ENCODE measurements around the gene CFAP43.

Gene CFAP43

DNA sequence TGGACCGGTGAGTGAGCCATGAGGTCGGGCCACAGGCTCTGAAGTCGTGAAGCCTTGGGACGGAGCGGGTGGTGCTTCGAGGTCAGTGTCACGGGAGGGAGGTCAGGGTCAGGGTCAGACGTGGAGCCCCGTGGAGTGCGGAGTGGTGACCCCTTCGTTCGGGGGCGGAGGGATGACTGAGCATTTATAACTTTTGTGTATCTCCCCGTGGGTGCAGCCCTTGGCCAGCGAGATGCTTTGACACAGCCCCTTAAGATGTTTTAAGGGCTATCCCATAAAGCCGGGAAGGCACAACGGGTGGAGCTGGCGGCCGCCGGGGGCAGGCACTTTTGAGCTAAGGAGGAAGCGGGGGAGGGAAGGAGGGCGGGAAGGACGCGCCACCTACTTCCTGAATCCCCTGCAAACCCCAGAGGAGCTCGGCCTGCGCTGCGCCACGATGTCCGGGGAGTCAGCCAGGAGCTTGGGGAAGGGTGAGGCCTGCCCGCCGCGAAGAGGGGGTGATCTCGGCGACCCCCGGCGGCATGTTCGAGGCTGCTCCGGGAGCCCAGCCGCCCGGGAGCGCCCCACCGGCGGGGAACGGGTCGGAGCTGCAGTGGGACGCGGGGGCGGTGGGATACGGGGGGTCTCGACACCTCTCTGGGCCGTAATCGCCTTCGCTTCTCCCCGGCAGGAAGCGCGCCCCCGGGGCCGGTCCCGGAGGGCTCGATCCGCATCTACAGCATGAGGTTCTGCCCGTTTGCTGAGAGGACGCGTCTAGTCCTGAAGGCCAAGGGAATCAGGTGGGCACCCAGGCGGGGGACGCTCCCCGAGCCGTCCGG, 22.5 kb upstream of the CFAP43 start, which contains the start of gene GSTO1:
Gene GSTO1, plus strand, starts transcription at position 400 of the 818 bp plus-strand sequence. Its CDS starts 37 bp downstream, at position 437.
- H3K9ac ChIP-seq = peak within 1 kb of the TSS; percentile 93
- peaks cover 25% of the 10 kb centered on the region for H3K4me1 ChIP-seq (ENCODE audit: low read depth, poor library complexity, severe bottlenecking)
- H3K27ac ChIP-seq = peak within 1 kb of the TSS; percentile 71
- H2AFZ ChIP-seq (ENCODE audit: low read depth) = peak within 1 kb of the TSS; percentile 98
- H4K20me1 ChIP-seq (ENCODE audit: insufficient read depth) = no peaks in the 10 kb centered on the region
- H3K79me2 ChIP-seq (ENCODE audit: insufficient read depth, low read depth) = peaks cover 20% of the 10 kb centered on the region; the same call in 1 of the 2 replicates
- no peaks in the 10 kb centered on the region for H3K36me3 ChIP-seq (ENCODE audit: insufficient read depth)
- peak within 1 kb of the TSS; percentile 92 for H3K4me2 ChIP-seq
- H3K4me3 ChIP-seq (IDR thresholded peaks at IDR 0.05; ENCODE audit: insufficient read depth, low read depth, low read length) = peak within 1 kb of the TSS; percentile 41
- H3K27me3 ChIP-seq (ENCODE audit: insufficient read depth, low read depth) = no peaks in the 10 kb centered on the region
- TF ChIP-seq, protein P1, sequence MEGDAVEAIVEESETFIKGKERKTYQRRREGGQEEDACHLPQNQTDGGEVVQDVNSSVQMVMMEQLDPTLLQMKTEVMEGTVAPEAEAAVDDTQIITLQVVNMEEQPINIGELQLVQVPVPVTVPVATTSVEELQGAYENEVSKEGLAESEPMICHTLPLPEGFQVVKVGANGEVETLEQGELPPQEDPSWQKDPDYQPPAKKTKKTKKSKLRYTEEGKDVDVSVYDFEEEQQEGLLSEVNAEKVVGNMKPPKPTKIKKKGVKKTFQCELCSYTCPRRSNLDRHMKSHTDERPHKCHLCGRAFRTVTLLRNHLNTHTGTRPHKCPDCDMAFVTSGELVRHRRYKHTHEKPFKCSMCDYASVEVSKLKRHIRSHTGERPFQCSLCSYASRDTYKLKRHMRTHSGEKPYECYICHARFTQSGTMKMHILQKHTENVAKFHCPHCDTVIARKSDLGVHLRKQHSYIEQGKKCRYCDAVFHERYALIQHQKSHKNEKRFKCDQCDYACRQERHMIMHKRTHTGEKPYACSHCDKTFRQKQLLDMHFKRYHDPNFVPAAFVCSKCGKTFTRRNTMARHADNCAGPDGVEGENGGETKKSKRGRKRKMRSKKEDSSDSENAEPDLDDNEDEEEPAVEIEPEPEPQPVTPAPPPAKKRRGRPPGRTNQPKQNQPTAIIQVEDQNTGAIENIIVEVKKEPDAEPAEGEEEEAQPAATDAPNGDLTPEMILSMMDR (conservative IDR thresholded peaks at IDR 0.05; ENCODE audit: low read depth, low read length) = no peak

DNA sequence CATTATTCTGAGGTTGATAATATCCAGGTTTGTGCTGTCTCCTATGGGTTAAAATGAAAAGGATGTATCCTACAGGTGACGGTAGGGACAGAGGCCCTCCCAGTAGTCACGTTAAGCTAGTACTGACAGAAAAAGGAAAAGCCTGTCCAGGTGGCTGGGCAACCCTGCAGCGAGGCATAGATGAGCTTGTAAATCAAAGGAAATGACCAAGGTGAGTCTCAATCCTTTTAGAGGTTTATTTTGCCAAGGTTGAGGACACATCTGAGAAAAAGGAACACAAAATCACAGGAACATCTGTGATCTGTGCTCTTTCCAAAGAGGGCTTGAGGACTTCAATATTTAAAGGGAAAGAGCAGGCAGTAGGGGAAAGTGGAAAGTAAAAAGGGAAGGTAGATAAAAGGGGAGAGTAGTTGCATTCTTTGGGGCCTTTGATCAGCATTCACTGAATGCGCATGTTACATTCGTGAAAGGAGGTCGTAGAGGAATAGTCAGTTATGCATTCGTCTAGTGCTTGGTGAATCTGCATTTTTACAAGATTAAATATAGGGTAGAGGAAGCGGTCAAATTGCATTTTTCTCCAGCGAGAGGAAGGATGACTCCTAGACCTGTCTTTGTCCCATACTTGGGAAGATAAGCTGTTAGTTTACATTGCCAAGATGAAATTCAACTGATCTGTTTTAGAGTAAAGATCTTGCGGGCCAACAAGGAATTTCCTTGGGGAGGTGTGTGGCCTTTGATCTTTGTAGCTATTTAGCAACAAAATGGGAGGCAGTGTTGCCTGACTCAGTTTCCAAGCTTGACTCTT, 21.6 kb upstream of the CFAP43 start:
- Histone ChIP-seq H3K4me1 (ENCODE audit: low read depth, poor library complexity, severe bottlenecking) (peaks cover 25% of the 10 kb centered on the region), H3K27me3 (ENCODE audit: insufficient read depth, low read depth) (no peaks in the 10 kb centered on the region), H3K27ac (peak overlapping the region; percentile 71; the same call in 1 of the 2 replicates), H3K79me2 (ENCODE audit: insufficient read depth, low read depth) (peaks cover 20% of the 10 kb centered on the region; the same call in 1 of the 2 replicates), H3K4me3 (IDR thresholded peaks at IDR 0.05; ENCODE audit: insufficient read depth, low read depth, low read length) (no peak overlapping the region), H3K4me2 (peak overlapping the region; percentile 92), H3K9ac (peak overlapping the region; percentile 93; the same call in 1 of the 2 replicates), H4K20me1 (ENCODE audit: insufficient read depth) (no peaks in the 10 kb centered on the region), H3K36me3 (ENCODE audit: insufficient read depth) (no peaks in the 10 kb centered on the region), H2AFZ (ENCODE audit: low read depth) (peak overlapping the region; percentile 98)
- TF ChIP-seq, protein P1 (conservative IDR thresholded peaks at IDR 0.05; ENCODE audit: low read depth, low read length) = no peak

DNA sequence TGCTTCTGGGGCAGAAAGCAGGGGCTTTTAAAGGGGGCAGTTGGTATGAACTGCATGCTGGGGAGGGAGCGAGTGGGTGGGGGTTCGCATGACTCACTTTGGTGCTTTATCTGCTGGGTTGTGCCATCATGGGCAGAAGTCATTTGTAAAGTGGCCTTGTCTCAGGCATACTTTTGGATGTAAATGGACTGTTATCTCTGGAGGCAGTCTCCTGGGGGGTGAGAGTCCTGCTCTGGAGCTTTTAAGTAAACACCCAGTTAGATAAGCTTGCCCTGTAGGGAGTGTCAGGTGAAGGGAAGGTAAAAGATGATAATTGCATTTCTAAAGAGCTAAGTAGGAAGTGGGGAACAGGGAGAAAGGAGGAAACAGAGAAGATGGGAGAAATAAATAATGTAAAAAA, 20.9 kb upstream of the CFAP43 start:
- H4K20me1 ChIP-seq (ENCODE audit: insufficient read depth) = no peaks in the 10 kb centered on the region
- TF ChIP-seq, protein P1 (conservative IDR thresholded peaks at IDR 0.05; ENCODE audit: low read depth, low read length) = no peak
- no peak overlapping the region for H3K4me3 ChIP-seq (IDR thresholded peaks at IDR 0.05; ENCODE audit: insufficient read depth, low read depth, low read length)
- no peaks in the 10 kb centered on the region for H3K36me3 ChIP-seq (ENCODE audit: insufficient read depth)
- no peak overlapping the region for H3K9ac ChIP-seq
- peaks cover 25% of the 10 kb centered on the region for H3K4me1 ChIP-seq (ENCODE audit: low read depth, poor library complexity, severe bottlenecking)
- no peak overlapping the region for H3K4me2 ChIP-seq
- no peak overlapping the region for H2AFZ ChIP-seq (ENCODE audit: low read depth)
- no peak overlapping the region for H3K27ac ChIP-seq
- no peaks in the 10 kb centered on the region for H3K27me3 ChIP-seq (ENCODE audit: insufficient read depth, low read depth)
- peaks cover 20% of the 10 kb centered on the region; the same call in 1 of the 2 replicates for H3K79me2 ChIP-seq (ENCODE audit: insufficient read depth, low read depth)

DNA sequence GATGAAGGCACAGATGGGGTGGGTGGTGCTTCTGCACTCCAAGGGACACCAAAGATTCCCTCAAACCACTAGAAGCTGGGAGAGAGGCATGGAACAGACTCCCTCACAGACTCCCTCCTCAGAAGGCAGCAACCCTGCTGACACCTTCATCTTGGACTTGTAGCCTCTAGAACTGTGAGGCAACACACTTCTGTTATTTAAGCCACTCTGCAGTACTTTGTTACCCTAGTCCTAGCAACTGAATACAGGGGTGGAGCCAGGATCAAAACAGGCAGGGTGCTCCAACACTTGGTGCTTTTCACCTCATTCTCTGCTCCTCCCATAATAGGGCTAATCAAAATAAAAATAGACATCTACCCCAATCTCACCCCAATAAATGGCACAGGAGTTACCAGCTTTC, 20.2 kb upstream of the CFAP43 start:
- no peak overlapping the region for H3K27ac ChIP-seq
- H3K36me3 ChIP-seq (ENCODE audit: insufficient read depth) = no peaks in the 10 kb centered on the region
- no peak overlapping the region for H3K4me2 ChIP-seq
- no peak overlapping the region for H2AFZ ChIP-seq (ENCODE audit: low read depth)
- peaks cover 14% of the 10 kb centered on the region; the same call in 1 of the 2 replicates for H3K79me2 ChIP-seq (ENCODE audit: insufficient read depth, low read depth)
- TF ChIP-seq, protein P1 (conservative IDR thresholded peaks at IDR 0.05; ENCODE audit: low read depth, low read length) = no peak
- H3K27me3 ChIP-seq (ENCODE audit: insufficient read depth, low read depth) = no peaks in the 10 kb centered on the region
- H3K4me1 ChIP-seq (ENCODE audit: low read depth, poor library complexity, severe bottlenecking) = peaks cover 18% of the 10 kb centered on the region
- H3K4me3 ChIP-seq (IDR thresholded peaks at IDR 0.05; ENCODE audit: insufficient read depth, low read depth, low read length) = no peak overlapping the region
- H4K20me1 ChIP-seq (ENCODE audit: insufficient read depth) = no peaks in the 10 kb centered on the region
- H3K9ac ChIP-seq = no peak overlapping the region

Measured in KMS-11 (cell line).